ENCODE results near the gene TTLL13.

Gene TTLL13

GRCh38 chr15:90249203-90249863 lies at the start of gene TTLL13:
Gene TTLL13, plus strand, starts transcription at chr15:90249556. Its CDS starts 1,075 bp downstream, at chr15:90250631.
- peak; percentile 16 for DNase-seq

GRCh38 chr15:90200534-90201129 lies 48.7 kb upstream of the TTLL13 start:
- DNase-seq: no peak

GRCh38 chr15:90201130-90201943 lies 48.0 kb upstream of the TTLL13 start, which contains the start of gene SEMA4B:
Gene SEMA4B, plus strand, starts transcription at chr15:90201330. Its CDS starts 249 bp downstream, at chr15:90201579.
- DNase-seq: no peak

- DNase-seq: no peak
These were observed 47.4 kb upstream of the TTLL13 start for GRCh38 chr15:90201944-90202375.

- no peak for DNase-seq
These were observed 46.4 kb upstream of the TTLL13 start for GRCh38 chr15:90202929-90203328.

GRCh38 chr15:90203473-90203872 lies 45.9 kb upstream of the TTLL13 start:
- no peak for DNase-seq

GRCh38 chr15:90203922-90204321 lies 45.4 kb upstream of the TTLL13 start:
- DNase-seq: no peak

GRCh38 chr15:90205050-90205848 lies 44.1 kb upstream of the TTLL13 start:
- no peak for DNase-seq

GRCh38 chr15:90205886-90206285 lies 43.5 kb upstream of the TTLL13 start:
- DNase-seq: no peak

- no peak for DNase-seq
These were observed 42.1 kb upstream of the TTLL13 start for GRCh38 chr15:90207252-90207651.

- no peak for DNase-seq
These were observed 41.0 kb upstream of the TTLL13 start for GRCh38 chr15:90208356-90208755.

GRCh38 chr15:90209591-90209990 lies 39.8 kb upstream of the TTLL13 start:
- no peak for DNase-seq

- DNase-seq: no peak
These were observed 38.8 kb upstream of the TTLL13 start for GRCh38 chr15:90210593-90210992.

GRCh38 chr15:90211009-90211408 lies 38.3 kb upstream of the TTLL13 start:
- DNase-seq: no peak

GRCh38 chr15:90211440-90212143 lies 37.8 kb upstream of the TTLL13 start:
- DNase-seq: no peak

- DNase-seq: no peak
These were observed 36.9 kb upstream of the TTLL13 start for GRCh38 chr15:90212221-90213098.

- no peak for DNase-seq
These were observed 36.1 kb upstream of the TTLL13 start for GRCh38 chr15:90213122-90213817.

- DNase-seq: no peak
These were observed 35.5 kb upstream of the TTLL13 start for GRCh38 chr15:90213818-90214204.

- DNase-seq: no peak
These were observed 34.7 kb upstream of the TTLL13 start for GRCh38 chr15:90214553-90215196.
